Measurements from ENCODE around the gene DUOX1. TPM values are rescaled to one million over a fixed set of nuclear protein-coding genes. Genes with fewer than 3 reads are reported as not detected.

DUOX1 gene
- total and polyA plus RNA-seq, 9 of the 15 experiments (the other 6 are each of a cell fraction or from before 2014, with no cell fraction given) = 0.01 to 0.22 (median 0.01) TPM; not detected in 6

- TF ChIP-seq SMAD1 (IDR thresholded peaks at IDR 0.05; ENCODE audit: low read depth, low read length, partially characterized antibody) (peak; percentile 52), ZBTB12 (CRISPR knock-in tag; IDR thresholded peaks at IDR 0.05) (no peak), ZNF263 (CRISPR knock-in tag; IDR thresholded peaks at IDR 0.05; ENCODE audit: borderline replicate concordance) (no peak), XRCC5 (IDR thresholded peaks at IDR 0.05; ENCODE audit: low read depth, low read length) (peak; percentile 75), RBM25 (IDR thresholded peaks at IDR 0.05; ENCODE audit: low read depth, low read length, severe bottlenecking) (no peak), SUPT5H (IDR thresholded peaks at IDR 0.05) (0 out of 2 replicates have a peak, but pooled peaks have one; percentile 25), CBX5 (IDR thresholded peaks at IDR 0.05; ENCODE audit: borderline replicate concordance, low read depth) (no peak), KDM5B (IDR thresholded peaks at IDR 0.05; ENCODE audit: insufficient replicate concordance, low read depth, low read length) (no peak), MAZ (CRISPR knock-in tag; conservative IDR thresholded peaks at IDR 0.05 in 1 of 2, IDR thresholded peaks at IDR 0.05 in 1 of 2) (0 out of 4 replicates have a peak, but pooled peaks of 1 of the 2 experiments have one; percentile 36), ZNF830 (CRISPR knock-in tag; IDR thresholded peaks at IDR 0.05) (no peak), HNRNPH1 (optimal IDR thresholded peaks at IDR 0.05; ENCODE audit: low read depth, low read length) (no peak), HMG20A (CRISPR knock-in tag; conservative IDR thresholded peaks at IDR 0.05) (no peak), POLR2H (tag; IDR thresholded peaks at IDR 0.05; ENCODE audit: low read depth) (peak; percentile 99), ETV1 (tag; conservative IDR thresholded peaks at IDR 0.05; ENCODE audit: low read depth) (peak; percentile 37; the same call in 1 of the 2 replicates), ZNF232 (CRISPR knock-in tag; IDR thresholded peaks at IDR 0.05) (no peak), GABPB1 (CRISPR knock-in tag; IDR thresholded peaks at IDR 0.05) (peak; percentile 53; the same call in 1 of the 2 replicates), POLR3A (IDR thresholded peaks at IDR 0.05; ENCODE audit: borderline replicate concordance, extremely low read depth, insufficient read depth, insufficient read length) (peak; percentile 99), ZNF282 (CRISPR knock-in tag; IDR thresholded peaks at IDR 0.05) (no peak)
- TF ChIP-seq, protein P1, sequence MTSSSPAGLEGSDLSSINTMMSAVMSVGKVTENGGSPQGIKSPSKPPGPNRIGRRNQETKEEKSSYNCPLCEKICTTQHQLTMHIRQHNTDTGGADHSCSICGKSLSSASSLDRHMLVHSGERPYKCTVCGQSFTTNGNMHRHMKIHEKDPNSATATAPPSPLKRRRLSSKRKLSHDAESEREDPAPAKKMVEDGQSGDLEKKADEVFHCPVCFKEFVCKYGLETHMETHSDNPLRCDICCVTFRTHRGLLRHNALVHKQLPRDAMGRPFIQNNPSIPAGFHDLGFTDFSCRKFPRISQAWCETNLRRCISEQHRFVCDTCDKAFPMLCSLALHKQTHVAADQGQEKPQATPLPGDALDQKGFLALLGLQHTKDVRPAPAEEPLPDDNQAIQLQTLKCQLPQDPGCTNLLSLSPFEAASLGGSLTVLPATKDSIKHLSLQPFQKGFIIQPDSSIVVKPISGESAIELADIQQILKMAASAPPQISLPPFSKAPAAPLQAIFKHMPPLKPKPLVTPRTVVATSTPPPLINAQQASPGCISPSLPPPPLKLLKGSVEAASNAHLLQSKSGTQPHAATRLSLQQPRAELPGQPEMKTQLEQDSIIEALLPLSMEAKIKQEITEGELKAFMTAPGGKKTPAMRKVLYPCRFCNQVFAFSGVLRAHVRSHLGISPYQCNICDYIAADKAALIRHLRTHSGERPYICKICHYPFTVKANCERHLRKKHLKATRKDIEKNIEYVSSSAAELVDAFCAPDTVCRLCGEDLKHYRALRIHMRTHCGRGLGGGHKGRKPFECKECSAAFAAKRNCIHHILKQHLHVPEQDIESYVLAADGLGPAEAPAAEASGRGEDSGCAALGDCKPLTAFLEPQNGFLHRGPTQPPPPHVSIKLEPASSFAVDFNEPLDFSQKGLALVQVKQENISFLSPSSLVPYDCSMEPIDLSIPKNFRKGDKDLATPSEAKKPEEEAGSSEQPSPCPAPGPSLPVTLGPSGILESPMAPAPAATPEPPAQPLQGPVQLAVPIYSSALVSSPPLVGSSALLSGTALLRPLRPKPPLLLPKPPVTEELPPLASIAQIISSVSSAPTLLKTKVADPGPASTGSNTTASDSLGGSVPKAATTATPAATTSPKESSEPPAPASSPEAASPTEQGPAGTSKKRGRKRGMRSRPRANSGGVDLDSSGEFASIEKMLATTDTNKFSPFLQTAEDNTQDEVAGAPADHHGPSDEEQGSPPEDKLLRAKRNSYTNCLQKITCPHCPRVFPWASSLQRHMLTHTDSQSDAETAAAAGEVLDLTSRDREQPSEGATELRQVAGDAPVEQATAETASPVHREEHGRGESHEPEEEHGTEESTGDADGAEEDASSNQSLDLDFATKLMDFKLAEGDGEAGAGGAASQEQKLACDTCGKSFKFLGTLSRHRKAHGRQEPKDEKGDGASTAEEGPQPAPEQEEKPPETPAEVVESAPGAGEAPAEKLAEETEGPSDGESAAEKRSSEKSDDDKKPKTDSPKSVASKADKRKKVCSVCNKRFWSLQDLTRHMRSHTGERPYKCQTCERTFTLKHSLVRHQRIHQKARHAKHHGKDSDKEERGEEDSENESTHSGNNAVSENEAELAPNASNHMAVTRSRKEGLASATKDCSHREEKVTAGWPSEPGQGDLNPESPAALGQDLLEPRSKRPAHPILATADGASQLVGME (CRISPR knock-in tag; IDR thresholded peaks at IDR 0.05) = no peak
These were observed 70.4 kb downstream of the DUOX1 start (continued) for GRCh38 chr15:45200001-45200798.
